Measurements from ENCODE around the gene UNC13A.

The UNC13A gene

DNA sequence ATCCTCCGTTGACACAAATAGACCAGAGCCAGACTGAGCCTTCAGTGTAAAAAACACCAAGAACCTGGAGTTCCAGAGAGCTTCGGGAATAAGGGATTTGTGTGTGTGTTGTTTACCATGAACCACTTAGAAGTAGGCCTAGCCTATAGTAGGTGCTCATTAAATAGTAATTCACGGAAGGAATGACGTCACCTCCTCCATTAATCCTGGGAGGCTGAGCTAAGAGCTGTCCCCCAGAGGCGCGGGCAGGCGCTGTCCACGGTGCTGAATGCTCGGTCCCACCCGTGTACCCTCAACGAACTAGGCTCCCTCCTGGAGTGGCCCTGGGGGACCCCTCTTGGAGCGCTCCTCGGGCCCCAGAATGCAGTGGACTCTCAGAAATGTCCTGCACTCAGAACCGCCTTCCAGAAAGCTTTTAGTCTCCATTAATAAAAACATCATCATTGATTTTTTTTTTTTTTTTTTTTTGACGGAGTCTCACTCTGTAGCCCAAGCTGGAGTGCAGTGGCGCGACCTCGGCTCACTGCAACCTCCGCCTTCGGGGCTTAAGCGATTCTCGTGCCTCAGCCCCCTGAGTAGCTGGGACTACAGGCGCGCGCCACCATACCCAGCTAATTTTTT is 6.5 kb downstream of the UNC13A start:
- H3K4me1 ChIP-seq (ENCODE audit: control insufficient read depth, insufficient read depth, low read length) = peaks cover 13% of the 10 kb centered on the region
- H3K27me3 ChIP-seq (ENCODE audit: control insufficient read depth, insufficient read depth, low read length) = peaks cover 45% of the 10 kb centered on the region
- no peak overlapping the region for H3K9ac ChIP-seq (ENCODE audit: low read depth, low read length)
- H3K4me2 ChIP-seq (ENCODE audit: low read length) = no peak overlapping the region
- no peaks in the 10 kb centered on the region for H3K36me3 ChIP-seq (ENCODE audit: insufficient read depth, low read length)
- H3K9me3 ChIP-seq (replicated peaks; ENCODE audit: low read length) = no peaks in the 10 kb centered on the region
- no peak overlapping the region for H3K4me3 ChIP-seq (ENCODE audit: low read length)

GRCh38 chr19:17680230-17680722 is 7.9 kb downstream of the UNC13A start:
- no peak overlapping the region for H3K9ac ChIP-seq (ENCODE audit: low read depth, low read length)
- H3K27me3 ChIP-seq (ENCODE audit: control insufficient read depth, insufficient read depth, low read length) = peaks cover 45% of the 10 kb centered on the region
- H3K36me3 ChIP-seq (ENCODE audit: insufficient read depth, low read length) = no peaks in the 10 kb centered on the region
- H3K4me3 ChIP-seq (ENCODE audit: low read length) = peak overlapping the region; percentile 49
- H3K4me1 ChIP-seq (ENCODE audit: control insufficient read depth, insufficient read depth, low read length) = peaks cover 9% of the 10 kb centered on the region
- H3K4me2 ChIP-seq (ENCODE audit: low read length) = peak overlapping the region; percentile 56
- H3K9me3 ChIP-seq (replicated peaks; ENCODE audit: low read length) = no peaks in the 10 kb centered on the region

- Histone ChIP-seq H3K9ac (ENCODE audit: low read depth, low read length) (no peak overlapping the region), H3K4me1 (ENCODE audit: control insufficient read depth, insufficient read depth, low read length) (peaks cover 9% of the 10 kb centered on the region), H3K36me3 (ENCODE audit: insufficient read depth, low read length) (no peaks in the 10 kb centered on the region), H3K4me2 (ENCODE audit: low read length) (peak overlapping the region; percentile 56), H3K9me3 (replicated peaks; ENCODE audit: low read length) (no peaks in the 10 kb centered on the region), H3K27me3 (ENCODE audit: control insufficient read depth, insufficient read depth, low read length) (peaks cover 43% of the 10 kb centered on the region), H3K4me3 (ENCODE audit: low read length) (peak overlapping the region; percentile 36)
Measured at GRCh38 chr19:17679526-17680229, 8.5 kb downstream of the UNC13A start.

- Histone ChIP-seq H3K36me3 (ENCODE audit: insufficient read depth, low read length) (no peaks in the 10 kb centered on the region), H3K4me3 (ENCODE audit: low read length) (no peak overlapping the region), H3K4me1 (ENCODE audit: control insufficient read depth, insufficient read depth, low read length) (peaks cover 9% of the 10 kb centered on the region), H3K27me3 (ENCODE audit: control insufficient read depth, insufficient read depth, low read length) (peaks cover 42% of the 10 kb centered on the region), H3K9ac (ENCODE audit: low read depth, low read length) (no peak overlapping the region), H3K9me3 (replicated peaks; ENCODE audit: low read length) (no peaks in the 10 kb centered on the region), H3K4me2 (ENCODE audit: low read length) (no peak overlapping the region)
Measured at GRCh38 chr19:17678836-17679235, 9.3 kb downstream of the UNC13A start.

DNA sequence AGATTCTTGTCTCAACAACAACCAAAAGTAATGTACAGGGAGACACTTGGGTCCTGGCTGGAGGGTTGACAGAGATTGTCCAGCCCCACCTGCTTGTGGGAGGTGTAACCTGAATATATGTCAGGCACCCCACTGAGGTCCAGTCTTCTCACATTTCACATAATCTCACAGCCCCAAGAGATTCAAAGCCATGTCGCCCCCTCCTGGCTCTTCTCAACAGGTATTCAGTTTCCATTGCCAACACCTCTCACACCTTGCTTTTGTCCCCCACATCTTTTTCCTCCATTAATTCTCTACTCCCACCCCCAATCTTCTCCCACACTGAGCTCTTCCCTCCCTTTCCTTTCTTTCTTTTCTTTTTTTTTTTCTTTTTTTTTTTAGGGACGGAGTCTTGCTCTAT is 11.2 kb downstream of the UNC13A start:
- peaks cover 9% of the 10 kb centered on the region for H3K4me1 ChIP-seq (ENCODE audit: control insufficient read depth, insufficient read depth, low read length)
- no peak overlapping the region for H3K9ac ChIP-seq (ENCODE audit: low read depth, low read length)
- H3K27me3 ChIP-seq (ENCODE audit: control insufficient read depth, insufficient read depth, low read length) = peaks cover 38% of the 10 kb centered on the region
- no peaks in the 10 kb centered on the region for H3K9me3 ChIP-seq (replicated peaks; ENCODE audit: low read length)
- no peak overlapping the region for H3K4me3 ChIP-seq (ENCODE audit: low read length)
- H3K36me3 ChIP-seq (ENCODE audit: insufficient read depth, low read length) = no peaks in the 10 kb centered on the region
- H3K4me2 ChIP-seq (ENCODE audit: low read length) = no peak overlapping the region

GRCh38 chr19:17676295-17676694 is 11.9 kb downstream of the UNC13A start:
- Histone ChIP-seq H3K4me1 (ENCODE audit: control insufficient read depth, insufficient read depth, low read length) (peaks cover 9% of the 10 kb centered on the region), H3K9ac (ENCODE audit: low read depth, low read length) (no peak overlapping the region), H3K27me3 (ENCODE audit: control insufficient read depth, insufficient read depth, low read length) (peaks cover 38% of the 10 kb centered on the region), H3K4me2 (ENCODE audit: low read length) (no peak overlapping the region), H3K4me3 (ENCODE audit: low read length) (no peak overlapping the region), H3K36me3 (ENCODE audit: insufficient read depth, low read length) (no peaks in the 10 kb centered on the region), H3K9me3 (replicated peaks; ENCODE audit: low read length) (no peaks in the 10 kb centered on the region)

- H3K36me3 ChIP-seq (ENCODE audit: insufficient read depth, low read length) = no peaks in the 10 kb centered on the region
- no peak overlapping the region for H3K4me3 ChIP-seq (ENCODE audit: low read length)
- no peak overlapping the region for H3K9ac ChIP-seq (ENCODE audit: low read depth, low read length)
Measured at GRCh38 chr19:17673937-17674799, 14.0 kb downstream of the UNC13A start.

GRCh38 chr19:17671906-17672305 is 16.2 kb downstream of the UNC13A start:
- no peak overlapping the region for H3K4me2 ChIP-seq (ENCODE audit: low read length)
- H3K36me3 ChIP-seq (ENCODE audit: insufficient read depth, low read length) = no peaks in the 10 kb centered on the region
- no peak overlapping the region for H3K4me3 ChIP-seq (ENCODE audit: low read length)
- no peak overlapping the region for H3K9ac ChIP-seq (ENCODE audit: low read depth, low read length)
- H3K4me1 ChIP-seq (ENCODE audit: control insufficient read depth, insufficient read depth, low read length) = no peaks in the 10 kb centered on the region
- no peaks in the 10 kb centered on the region for H3K9me3 ChIP-seq (replicated peaks; ENCODE audit: low read length)
- H3K27me3 ChIP-seq (ENCODE audit: control insufficient read depth, insufficient read depth, low read length) = peaks cover 24% of the 10 kb centered on the region

More at GRCh38 chr19:17673937-17674799, 14.0 kb downstream of the UNC13A start:
- no peaks in the 10 kb centered on the region for H3K9me3 ChIP-seq (replicated peaks; ENCODE audit: low read length)
- H3K4me2 ChIP-seq (ENCODE audit: low read length) = no peak overlapping the region
- H3K4me1 ChIP-seq (ENCODE audit: control insufficient read depth, insufficient read depth, low read length) = no peaks in the 10 kb centered on the region
- H3K27me3 ChIP-seq (ENCODE audit: control insufficient read depth, insufficient read depth, low read length) = peaks cover 27% of the 10 kb centered on the region

DNA sequence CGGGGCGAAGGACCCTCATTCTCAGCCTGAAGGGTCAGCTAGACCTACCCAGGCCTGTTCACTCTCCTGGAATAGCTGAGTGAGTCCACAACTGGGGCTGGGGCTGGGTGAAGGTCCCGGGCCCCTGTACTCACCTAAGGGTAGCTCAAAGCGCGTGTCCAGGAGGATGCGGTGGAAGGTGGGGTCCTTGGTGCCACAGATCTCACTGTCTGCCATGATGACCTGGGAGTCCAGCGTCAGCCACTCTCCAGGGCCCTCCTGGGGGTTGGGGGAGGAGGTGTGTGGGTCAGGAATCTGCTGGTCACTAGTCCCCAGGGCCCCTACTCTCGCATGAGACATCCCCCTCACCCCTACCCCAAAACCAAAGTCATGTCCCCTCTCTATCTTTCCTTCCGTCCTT is 18.7 kb downstream of the UNC13A start:
- Histone ChIP-seq H3K9me3 (replicated peaks; ENCODE audit: low read length) (no peaks in the 10 kb centered on the region), H3K36me3 (ENCODE audit: insufficient read depth, low read length) (no peaks in the 10 kb centered on the region), H3K27me3 (ENCODE audit: control insufficient read depth, insufficient read depth, low read length) (peaks cover 7% of the 10 kb centered on the region), H3K4me3 (ENCODE audit: low read length) (no peak overlapping the region), H3K9ac (ENCODE audit: low read depth, low read length) (no peak overlapping the region), H3K4me2 (ENCODE audit: low read length) (no peak overlapping the region), H3K4me1 (ENCODE audit: control insufficient read depth, insufficient read depth, low read length) (no peaks in the 10 kb centered on the region)

GRCh38 chr19:17665058-17665457 is 23.1 kb downstream of the UNC13A start:
- Histone ChIP-seq H3K36me3 (ENCODE audit: insufficient read depth, low read length) (no peaks in the 10 kb centered on the region), H3K9me3 (replicated peaks; ENCODE audit: low read length) (no peaks in the 10 kb centered on the region), H3K4me1 (ENCODE audit: control insufficient read depth, insufficient read depth, low read length) (no peaks in the 10 kb centered on the region), H3K4me2 (ENCODE audit: low read length) (no peak overlapping the region), H3K9ac (ENCODE audit: low read depth, low read length) (no peak overlapping the region), H3K27me3 (ENCODE audit: control insufficient read depth, insufficient read depth, low read length) (peaks cover 7% of the 10 kb centered on the region), H3K4me3 (ENCODE audit: low read length) (no peak overlapping the region)

DNA sequence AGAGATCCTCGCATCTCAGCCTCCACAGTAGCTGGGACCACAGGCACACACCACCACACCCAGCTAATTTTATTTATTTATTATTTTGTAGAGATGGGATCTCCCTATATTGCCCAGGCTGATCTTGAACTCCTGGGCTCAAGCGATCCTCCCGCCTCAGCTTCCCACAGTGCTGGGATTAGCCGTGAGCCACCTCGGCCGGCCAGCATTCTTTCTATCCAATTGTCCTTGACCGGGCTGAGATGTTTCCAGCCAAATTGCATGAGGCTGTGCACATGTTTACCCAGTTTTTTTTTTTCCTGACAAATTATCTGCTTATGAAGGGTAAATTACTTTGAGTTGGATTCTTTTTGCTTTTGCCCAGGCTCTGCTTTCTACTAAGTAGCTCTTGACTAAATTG is 28.2 kb downstream of the UNC13A start:
- H3K9me3 ChIP-seq (replicated peaks; ENCODE audit: low read length) = no peaks in the 10 kb centered on the region
- no peak overlapping the region for H3K9ac ChIP-seq (ENCODE audit: low read depth, low read length)
- no peak overlapping the region for H3K4me3 ChIP-seq (ENCODE audit: low read length)
- peaks cover 16% of the 10 kb centered on the region for H3K27me3 ChIP-seq (ENCODE audit: control insufficient read depth, insufficient read depth, low read length)
- H3K36me3 ChIP-seq (ENCODE audit: insufficient read depth, low read length) = no peaks in the 10 kb centered on the region
- H3K4me2 ChIP-seq (ENCODE audit: low read length) = no peak overlapping the region
- H3K4me1 ChIP-seq (ENCODE audit: control insufficient read depth, insufficient read depth, low read length) = no peaks in the 10 kb centered on the region
